ENCODE measurements around the gene COX4I2.

- TF ChIP-seq ZNF18 (tag by site-specific recombination; IDR thresholded peaks at IDR 0.05) (no peak), ZSCAN16 (tag by site-specific recombination; IDR thresholded peaks at IDR 0.05) (no peak), CTCF (tag by site-specific recombination; IDR thresholded peaks at IDR 0.05) (no peak), BCL11A (tag by site-specific recombination; IDR thresholded peaks at IDR 0.05; ENCODE audit: low read depth) (no peak), REST (tag by site-specific recombination; IDR thresholded peaks at IDR 0.05) (no peak), KLF16 (tag by site-specific recombination; IDR thresholded peaks at IDR 0.05) (no peak), ZNF24 (tag by site-specific recombination; IDR thresholded peaks at IDR 0.05) (no peak), ZNF76 (tag by site-specific recombination; IDR thresholded peaks at IDR 0.05; ENCODE audit: borderline replicate concordance, low read depth) (no peak)
Observed at GRCh38 chr20:31689141-31689540, 51.4 kb downstream of the COX4I2 start.
